ENCODE measurements around the gene TNNT3.

TNNT3 gene

DNA sequence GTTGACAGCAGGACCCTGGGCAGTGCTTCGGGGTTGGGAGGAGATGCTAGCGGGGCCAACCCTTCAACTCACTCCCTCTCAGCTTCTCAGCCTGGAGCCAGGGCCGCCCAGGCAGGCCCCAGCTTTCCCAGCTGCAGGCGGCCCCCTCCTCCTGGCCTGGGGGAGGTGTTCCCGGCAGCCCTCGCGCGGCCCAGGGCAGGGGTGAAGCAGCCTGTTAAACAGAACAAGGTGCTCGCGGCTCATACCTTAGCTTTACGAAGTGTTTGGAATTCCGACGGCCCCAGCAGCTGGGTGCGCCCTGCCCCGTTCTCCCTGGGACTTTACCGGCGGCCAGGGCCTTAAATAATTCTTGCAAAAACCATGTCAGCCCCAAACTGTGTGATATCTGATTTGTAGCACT lies 44.8 kb downstream of the TNNT3 start:
- DNase-seq (ENCODE audit: low read depth) = no peak
- H3K4me3 ChIP-seq (ENCODE audit: low read depth, low read length) = no peak overlapping the region
- TF ChIP-seq, protein P1, sequence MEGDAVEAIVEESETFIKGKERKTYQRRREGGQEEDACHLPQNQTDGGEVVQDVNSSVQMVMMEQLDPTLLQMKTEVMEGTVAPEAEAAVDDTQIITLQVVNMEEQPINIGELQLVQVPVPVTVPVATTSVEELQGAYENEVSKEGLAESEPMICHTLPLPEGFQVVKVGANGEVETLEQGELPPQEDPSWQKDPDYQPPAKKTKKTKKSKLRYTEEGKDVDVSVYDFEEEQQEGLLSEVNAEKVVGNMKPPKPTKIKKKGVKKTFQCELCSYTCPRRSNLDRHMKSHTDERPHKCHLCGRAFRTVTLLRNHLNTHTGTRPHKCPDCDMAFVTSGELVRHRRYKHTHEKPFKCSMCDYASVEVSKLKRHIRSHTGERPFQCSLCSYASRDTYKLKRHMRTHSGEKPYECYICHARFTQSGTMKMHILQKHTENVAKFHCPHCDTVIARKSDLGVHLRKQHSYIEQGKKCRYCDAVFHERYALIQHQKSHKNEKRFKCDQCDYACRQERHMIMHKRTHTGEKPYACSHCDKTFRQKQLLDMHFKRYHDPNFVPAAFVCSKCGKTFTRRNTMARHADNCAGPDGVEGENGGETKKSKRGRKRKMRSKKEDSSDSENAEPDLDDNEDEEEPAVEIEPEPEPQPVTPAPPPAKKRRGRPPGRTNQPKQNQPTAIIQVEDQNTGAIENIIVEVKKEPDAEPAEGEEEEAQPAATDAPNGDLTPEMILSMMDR (IDR thresholded peaks at IDR 0.05; ENCODE audit: low read depth, low read length, missing control alignments) = no peak
- in situ Hi-C loops (cut with HindIII; ENCODE audit: low sequenced_read_pairs) = no loop called here

DNA sequence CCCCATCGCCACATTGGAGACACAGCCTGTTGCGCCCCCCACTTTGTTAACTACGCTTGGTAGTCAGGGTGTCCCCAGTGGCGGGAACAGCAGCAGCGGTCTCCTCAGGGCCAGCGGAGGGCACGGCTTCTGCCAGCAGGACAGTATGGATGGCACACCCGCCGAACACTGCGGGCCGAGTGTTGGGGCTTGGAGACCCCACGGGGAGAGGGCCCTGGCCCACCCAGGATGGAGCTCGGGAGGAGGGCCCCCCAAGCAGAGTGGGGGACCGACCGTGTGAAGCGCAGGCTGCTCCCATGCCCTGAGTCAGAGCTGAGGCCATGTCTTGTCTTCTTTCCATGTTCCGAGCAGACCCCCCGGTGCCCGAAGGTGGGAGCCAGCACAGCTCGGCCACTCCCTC lies 45.5 kb downstream of the TNNT3 start:
- TF ChIP-seq, protein P1 (IDR thresholded peaks at IDR 0.05; ENCODE audit: low read depth, low read length, missing control alignments) = no peak
- in situ Hi-C loops (cut with HindIII; ENCODE audit: low sequenced_read_pairs) = no loop called here
- H3K4me3 ChIP-seq (ENCODE audit: low read depth, low read length) = no peak overlapping the region
- DNase-seq (ENCODE audit: low read depth) = no peak

DNA sequence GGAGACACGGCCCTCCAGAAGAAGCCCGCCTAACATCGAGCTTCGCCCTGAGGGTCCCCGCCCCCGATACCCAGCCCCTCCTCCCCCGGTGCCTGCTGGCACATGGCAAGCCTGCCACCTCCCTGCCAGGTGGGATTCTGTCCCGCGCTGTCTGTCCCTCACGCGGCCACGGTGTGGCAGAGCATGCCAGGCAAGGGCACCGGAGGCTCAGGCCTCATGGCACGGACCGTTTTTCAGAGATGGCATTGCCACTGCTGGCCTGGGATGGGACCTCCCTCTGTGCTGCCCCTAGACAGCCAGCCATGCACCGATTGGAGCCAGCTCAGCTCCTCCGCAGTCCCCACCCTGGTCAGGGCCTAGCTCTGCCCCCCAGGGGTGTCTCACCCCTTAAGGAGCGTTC lies 47.0 kb downstream of the TNNT3 start:
- no peak for DNase-seq (ENCODE audit: low read depth)
- in situ Hi-C loops (cut with HindIII; ENCODE audit: low sequenced_read_pairs) = no loop called here

DNA sequence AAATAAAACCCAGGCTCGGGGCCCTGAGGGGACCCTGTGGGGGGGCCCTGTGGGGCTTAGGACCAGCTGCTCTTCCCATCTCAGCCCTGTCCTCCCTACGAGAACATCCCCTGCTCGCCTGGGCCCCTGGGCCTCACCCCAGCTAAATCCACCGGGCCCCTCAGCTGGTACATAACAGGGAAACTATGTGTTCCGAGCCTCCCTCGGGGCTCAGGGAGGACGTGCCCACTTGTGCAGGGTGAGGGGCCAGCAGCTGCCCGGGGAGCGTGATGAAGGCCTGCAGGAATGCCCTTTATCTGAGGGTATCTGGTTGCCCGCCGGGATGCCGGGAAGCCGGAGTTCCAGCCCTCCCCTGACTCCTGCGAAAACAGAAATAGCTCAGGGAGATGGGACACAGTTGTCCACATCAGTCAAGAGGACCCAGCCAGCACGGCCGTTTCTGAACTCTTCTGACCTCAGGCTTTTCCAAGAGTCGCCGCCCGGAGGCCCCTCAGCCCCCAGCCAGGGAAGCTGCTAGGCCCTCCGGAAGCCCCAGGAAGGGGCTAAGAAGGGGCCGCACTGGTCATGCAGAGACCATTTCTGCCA lies 48.2 kb downstream of the TNNT3 start:
- DNase-seq (ENCODE audit: low read depth) = no peak
- in situ Hi-C loops (cut with HindIII; ENCODE audit: low sequenced_read_pairs) = no loop called here
- H3K4me3 ChIP-seq (ENCODE audit: low read depth, low read length) = no peak overlapping the region
- TF ChIP-seq, protein P1 (IDR thresholded peaks at IDR 0.05; ENCODE audit: low read depth, low read length, missing control alignments) = no peak

More for the DNA sequence above, 47.0 kb downstream of the TNNT3 start:
- TF ChIP-seq, protein P1 (IDR thresholded peaks at IDR 0.05; ENCODE audit: low read depth, low read length, missing control alignments) = no peak
- H3K4me3 ChIP-seq (ENCODE audit: low read depth, low read length) = no peak overlapping the region

DNA sequence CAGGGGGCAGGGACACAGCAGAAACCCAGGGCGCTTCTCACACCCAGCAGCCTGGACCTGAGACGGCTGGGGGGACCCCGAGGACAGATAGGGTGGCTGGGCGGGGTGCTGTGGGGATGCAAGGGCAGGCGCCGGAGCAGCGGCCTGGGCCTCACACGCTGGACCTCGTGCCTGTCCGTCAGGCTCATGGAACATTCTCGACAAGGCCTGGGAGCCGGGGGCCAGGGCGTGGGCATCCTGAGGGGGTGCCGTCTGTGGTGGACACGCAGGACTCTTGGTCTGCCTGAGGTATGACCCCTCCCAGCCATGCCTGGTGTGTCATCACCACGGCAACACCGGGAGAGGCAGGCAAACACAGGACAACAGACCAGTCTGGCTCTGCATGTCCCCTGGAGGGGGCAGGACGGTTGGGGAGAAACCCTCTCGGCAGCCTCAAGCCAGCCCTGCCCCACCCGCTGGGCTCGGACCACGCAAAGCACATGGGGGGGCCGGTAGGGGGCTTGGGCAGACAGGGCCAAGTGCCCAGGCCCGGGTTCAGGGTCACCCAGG lies 49.0 kb downstream of the TNNT3 start:
- DNase-seq (ENCODE audit: low read depth) = no peak
- TF ChIP-seq, protein P1 (IDR thresholded peaks at IDR 0.05; ENCODE audit: low read depth, low read length, missing control alignments) = no peak
- no peak overlapping the region for H3K4me3 ChIP-seq (ENCODE audit: low read depth, low read length)
- in situ Hi-C loops (cut with HindIII; ENCODE audit: low sequenced_read_pairs) = no loop called here

DNA sequence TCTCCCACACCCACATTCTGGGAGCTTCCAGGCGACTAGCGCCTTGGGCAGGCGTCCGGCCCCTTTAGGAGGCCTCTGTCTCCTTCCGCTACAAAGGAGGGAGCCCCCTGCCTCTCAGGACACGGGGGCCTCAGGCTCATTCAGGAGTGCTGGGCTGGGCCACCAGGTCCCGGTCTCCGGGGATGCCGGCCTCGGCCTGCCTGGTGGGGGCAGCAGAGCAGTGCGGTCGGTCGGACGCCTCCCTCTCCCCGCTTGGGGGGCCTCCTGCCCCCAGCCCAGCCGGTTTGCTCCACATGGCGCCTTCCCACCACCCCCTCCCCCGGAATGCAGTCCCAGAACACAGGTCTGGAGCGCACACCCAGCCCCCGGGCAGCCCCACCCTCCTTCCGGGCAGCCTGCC lies 49.5 kb downstream of the TNNT3 start:
- no peak for DNase-seq (ENCODE audit: low read depth)
- H3K4me3 ChIP-seq (ENCODE audit: low read depth, low read length) = no peak overlapping the region
- in situ Hi-C loops (cut with HindIII; ENCODE audit: low sequenced_read_pairs) = no loop called here
- TF ChIP-seq, protein P1 (IDR thresholded peaks at IDR 0.05; ENCODE audit: low read depth, low read length, missing control alignments) = no peak
